GM23338 (cell line): ENCODE data around the gene RUNX1.

Experiments used
- EZH2 ChIP-seq: fragments of 200-600 bp; sonication (generic); IDR thresholded peaks from one replicate; pipeline ENCODE4 v1.8.0; 2017; ENCODE audit warnings: antibody characterized with exemption, mild to moderate bottlenecking, low read depth; ENCODE audit not compliant: unreplicated experiment
- EZH2phosphoT487 ChIP-seq: fragments of 200-600 bp; sonication (generic); IDR thresholded peaks from one replicate; pipeline ENCODE4 v1.8.1; 2018; ENCODE audit warnings: antibody characterized with exemption; ENCODE audit not compliant: unreplicated experiment
- NANOG ChIP-seq: IDR thresholded peaks from 2 replicates; pipeline ENCODE4 v1.6.1; 2016; ENCODE audit warnings: antibody characterized with exemption, borderline replicate concordance
- POLR2AphosphoS5 ChIP-seq: IDR thresholded peaks from 2 replicates; pipeline ENCODE4 v1.6.1; 2016; ENCODE audit warnings: antibody characterized with exemption, low read depth
- ZNF331 ChIP-seq: fragments of 250-450 bp; sonication (Bioruptor Pico); IDR thresholded peaks from 2 replicates; pipeline ENCODE4 v1.5.0; 2020; ENCODE audit warnings: low read depth, mild to moderate bottlenecking, moderate library complexity
- TF ChIP-seq, protein P1 (sequence below), 2 experiments: fragments of 200-600 bp in 1 of 2; sonication (generic) in 1 of 2; conservative IDR thresholded peaks; 2 replicates each; pipeline versions ENCODE4 v1.5.1 to v1.6.1; 2016 to 2017; ENCODE audit warnings: antibody characterized with exemption in 2 of 2, low read depth in 2 of 2, mild to moderate bottlenecking in 2 of 2, moderate library complexity in 1 of 2
- TF ChIP-seq, protein P2 (sequence below): IDR thresholded peaks from one replicate; pipeline ENCODE4 v1.6.1; 2018; ENCODE audit warnings: antibody characterized with exemption; ENCODE audit not compliant: unreplicated experiment

DNA sequence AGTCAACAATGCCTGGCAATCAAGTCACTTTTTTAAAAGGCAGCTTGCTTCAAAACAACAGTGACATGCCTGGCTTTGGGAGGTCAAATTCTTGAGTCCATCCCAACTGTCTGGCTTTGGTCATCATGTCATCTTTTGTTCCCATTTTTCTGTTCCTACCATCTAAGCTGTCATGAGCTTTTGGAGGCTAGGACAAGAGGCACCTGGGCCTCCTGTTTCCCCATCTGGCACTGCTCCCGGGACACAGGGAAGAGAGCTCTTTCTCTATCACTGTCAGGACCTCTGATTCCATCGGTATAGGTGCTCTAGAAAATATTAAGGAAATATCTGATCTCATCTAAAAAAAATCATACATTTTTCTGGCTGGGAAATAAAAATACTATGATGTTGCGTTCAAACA, 224.0 kb downstream of the RUNX1 start:
- TF ChIP-seq, protein P1, sequence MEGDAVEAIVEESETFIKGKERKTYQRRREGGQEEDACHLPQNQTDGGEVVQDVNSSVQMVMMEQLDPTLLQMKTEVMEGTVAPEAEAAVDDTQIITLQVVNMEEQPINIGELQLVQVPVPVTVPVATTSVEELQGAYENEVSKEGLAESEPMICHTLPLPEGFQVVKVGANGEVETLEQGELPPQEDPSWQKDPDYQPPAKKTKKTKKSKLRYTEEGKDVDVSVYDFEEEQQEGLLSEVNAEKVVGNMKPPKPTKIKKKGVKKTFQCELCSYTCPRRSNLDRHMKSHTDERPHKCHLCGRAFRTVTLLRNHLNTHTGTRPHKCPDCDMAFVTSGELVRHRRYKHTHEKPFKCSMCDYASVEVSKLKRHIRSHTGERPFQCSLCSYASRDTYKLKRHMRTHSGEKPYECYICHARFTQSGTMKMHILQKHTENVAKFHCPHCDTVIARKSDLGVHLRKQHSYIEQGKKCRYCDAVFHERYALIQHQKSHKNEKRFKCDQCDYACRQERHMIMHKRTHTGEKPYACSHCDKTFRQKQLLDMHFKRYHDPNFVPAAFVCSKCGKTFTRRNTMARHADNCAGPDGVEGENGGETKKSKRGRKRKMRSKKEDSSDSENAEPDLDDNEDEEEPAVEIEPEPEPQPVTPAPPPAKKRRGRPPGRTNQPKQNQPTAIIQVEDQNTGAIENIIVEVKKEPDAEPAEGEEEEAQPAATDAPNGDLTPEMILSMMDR (conservative IDR thresholded peaks at IDR 0.05; ENCODE audit: low read depth in 2 of 2), result no peak
- TF ChIP-seq EZH2phosphoT487 (no peak), POLR2AphosphoS5 (no peak), NANOG (no peak), ZNF331 (CRISPR knock-in tag) (no peak), EZH2 (no peak)
- TF ChIP-seq, protein P2, sequence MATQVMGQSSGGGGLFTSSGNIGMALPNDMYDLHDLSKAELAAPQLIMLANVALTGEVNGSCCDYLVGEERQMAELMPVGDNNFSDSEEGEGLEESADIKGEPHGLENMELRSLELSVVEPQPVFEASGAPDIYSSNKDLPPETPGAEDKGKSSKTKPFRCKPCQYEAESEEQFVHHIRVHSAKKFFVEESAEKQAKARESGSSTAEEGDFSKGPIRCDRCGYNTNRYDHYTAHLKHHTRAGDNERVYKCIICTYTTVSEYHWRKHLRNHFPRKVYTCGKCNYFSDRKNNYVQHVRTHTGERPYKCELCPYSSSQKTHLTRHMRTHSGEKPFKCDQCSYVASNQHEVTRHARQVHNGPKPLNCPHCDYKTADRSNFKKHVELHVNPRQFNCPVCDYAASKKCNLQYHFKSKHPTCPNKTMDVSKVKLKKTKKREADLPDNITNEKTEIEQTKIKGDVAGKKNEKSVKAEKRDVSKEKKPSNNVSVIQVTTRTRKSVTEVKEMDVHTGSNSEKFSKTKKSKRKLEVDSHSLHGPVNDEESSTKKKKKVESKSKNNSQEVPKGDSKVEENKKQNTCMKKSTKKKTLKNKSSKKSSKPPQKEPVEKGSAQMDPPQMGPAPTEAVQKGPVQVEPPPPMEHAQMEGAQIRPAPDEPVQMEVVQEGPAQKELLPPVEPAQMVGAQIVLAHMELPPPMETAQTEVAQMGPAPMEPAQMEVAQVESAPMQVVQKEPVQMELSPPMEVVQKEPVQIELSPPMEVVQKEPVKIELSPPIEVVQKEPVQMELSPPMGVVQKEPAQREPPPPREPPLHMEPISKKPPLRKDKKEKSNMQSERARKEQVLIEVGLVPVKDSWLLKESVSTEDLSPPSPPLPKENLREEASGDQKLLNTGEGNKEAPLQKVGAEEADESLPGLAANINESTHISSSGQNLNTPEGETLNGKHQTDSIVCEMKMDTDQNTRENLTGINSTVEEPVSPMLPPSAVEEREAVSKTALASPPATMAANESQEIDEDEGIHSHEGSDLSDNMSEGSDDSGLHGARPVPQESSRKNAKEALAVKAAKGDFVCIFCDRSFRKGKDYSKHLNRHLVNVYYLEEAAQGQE, result no peak
